NCI-H748 treated with DMSO at 0.1 percent for 48 hours (cell line): ENCODE results near the gene IL1R2.
"Not testable (repeated sequence)": the region's sequence is repeated elsewhere in the genome, so short reads cannot be mapped to it uniquely, and the experiment has no call there.

Source experiments
- DNase-seq: peaks from one replicate; lab custom pipeline; 2025; lab: John Stamatoyannopoulos, UW

IL1R2 gene

GRCh38 chr2:101998896-101999789, 7.4 kb downstream of the IL1R2 start:
- no peak for DNase-seq

GRCh38 chr2:102000012-102000411, 8.3 kb downstream of the IL1R2 start:
- no peak for DNase-seq

GRCh38 chr2:102000813-102001766, 9.3 kb downstream of the IL1R2 start:
- no peak for DNase-seq

- DNase-seq = no peak
Measured at GRCh38 chr2:102001767-102002142, 10.0 kb downstream of the IL1R2 start.

- no peak for DNase-seq
Measured at GRCh38 chr2:102002228-102002627, 10.5 kb downstream of the IL1R2 start.

GRCh38 chr2:102002909-102003308, 11.1 kb downstream of the IL1R2 start:
- not testable (repeated sequence) for DNase-seq

GRCh38 chr2:102003696-102004095, 11.9 kb downstream of the IL1R2 start:
- no peak for DNase-seq

GRCh38 chr2:102004581-102004980, 12.8 kb downstream of the IL1R2 start:
- no peak for DNase-seq

- no peak for DNase-seq
Measured at GRCh38 chr2:102005449-102005848, 13.7 kb downstream of the IL1R2 start.

GRCh38 chr2:102005989-102006885, 14.5 kb downstream of the IL1R2 start:
- DNase-seq = no peak

- DNase-seq = no peak
Measured at GRCh38 chr2:102006886-102007278, 15.1 kb downstream of the IL1R2 start.

- DNase-seq = no peak
Measured at GRCh38 chr2:102008490-102008889, 16.7 kb downstream of the IL1R2 start.

GRCh38 chr2:102009557-102009956, 17.8 kb downstream of the IL1R2 start:
- no peak for DNase-seq

- DNase-seq = no peak
Measured at GRCh38 chr2:102010902-102011301, 19.1 kb downstream of the IL1R2 start.

GRCh38 chr2:102012061-102012614, 20.4 kb downstream of the IL1R2 start:
- no peak for DNase-seq

GRCh38 chr2:102013206-102014040, 21.7 kb downstream of the IL1R2 start:
- no peak for DNase-seq

GRCh38 chr2:102014041-102014345, 22.2 kb downstream of the IL1R2 start:
- DNase-seq = no peak

- DNase-seq = no peak
Measured at GRCh38 chr2:102015399-102015798, 23.6 kb downstream of the IL1R2 start.

- DNase-seq = no peak
Measured at GRCh38 chr2:102016399-102016955, 24.7 kb downstream of the IL1R2 start.

- DNase-seq = no peak
Measured at GRCh38 chr2:102018823-102019445, 27.2 kb downstream of the IL1R2 start.
